UCSD-AML1 (cell line): Measurements from ENCODE around the gene DNM3.

ENCODE experiments used
- DNase-seq: peaks from one replicate; lab custom pipeline; 2025; ENCODE audit not compliant: unreplicated experiment; lab: John Stamatoyannopoulos, UW

The DNM3 gene

GRCh38 chr1:172089768-172090510, 248.6 kb downstream of the DNM3 start:
- peak; percentile 41 for DNase-seq

DNA sequence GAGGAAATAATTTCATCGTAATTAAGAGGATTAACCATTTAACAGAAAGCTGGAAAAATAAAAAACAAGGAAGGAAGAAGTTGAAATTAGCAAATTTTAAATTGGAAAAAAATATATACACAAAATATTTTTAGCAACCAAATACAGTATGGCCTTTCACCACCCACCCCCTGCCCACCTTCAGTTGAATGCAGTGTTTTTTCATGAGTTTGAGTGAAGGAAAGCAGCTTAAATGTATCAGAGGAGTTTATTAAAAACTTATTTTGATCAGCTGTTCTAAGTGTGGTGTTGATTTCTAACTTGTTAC, 249.2 kb downstream of the DNM3 start:
- no peak for DNase-seq

DNA sequence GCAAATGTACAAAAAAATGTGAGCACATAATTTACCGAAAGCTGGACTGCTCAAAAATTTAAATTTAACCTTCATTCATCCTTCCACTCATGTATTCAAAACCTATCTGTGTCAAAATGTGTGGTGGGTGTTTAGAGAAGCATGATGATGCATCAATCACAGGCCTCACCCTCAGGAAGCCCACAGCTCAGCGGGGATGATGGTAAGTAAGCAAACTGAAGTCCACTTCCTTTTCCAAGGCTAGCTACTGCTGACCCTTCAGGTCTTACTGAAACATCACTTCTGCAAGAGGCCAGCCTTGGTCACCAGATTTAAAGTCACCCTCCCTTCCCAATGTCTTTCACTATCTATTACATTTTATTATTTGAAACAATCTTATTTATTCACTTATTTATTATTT, 254.5 kb downstream of the DNM3 start:
- no peak for DNase-seq

- no peak for DNase-seq
These were observed 263.9 kb downstream of the DNM3 start for GRCh38 chr1:172105230-172105629.

DNA sequence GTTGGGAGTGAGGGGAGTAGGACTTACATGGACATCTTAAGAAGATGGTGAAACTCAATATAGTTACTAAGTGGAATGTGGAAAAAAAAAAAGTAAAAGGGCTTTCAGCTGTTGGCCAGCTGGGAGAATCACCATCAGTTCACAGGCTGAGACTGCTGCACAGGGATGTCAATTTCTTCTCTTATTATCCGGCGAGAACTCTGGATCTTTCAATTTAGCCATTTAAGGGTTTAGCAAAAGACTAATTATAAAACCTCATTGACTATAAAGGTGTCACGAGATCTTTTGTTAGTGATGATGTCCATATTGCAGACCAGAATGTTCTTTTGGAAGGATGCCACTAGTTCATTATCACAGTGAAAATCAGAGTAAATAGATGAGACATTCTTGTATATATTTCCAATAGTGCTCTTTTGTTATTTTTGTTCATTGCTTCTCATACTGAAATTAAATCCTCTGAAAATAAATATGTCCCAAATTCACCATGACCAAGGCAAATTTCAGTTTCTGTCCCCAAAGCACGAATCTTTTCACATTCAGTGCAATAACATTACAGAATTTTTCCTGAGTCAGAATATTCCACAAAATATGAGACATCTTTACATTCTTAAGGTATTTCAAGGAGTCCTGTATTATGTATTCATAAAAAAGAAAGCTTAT, 266.1 kb downstream of the DNM3 start:
- DNase-seq = no peak

DNA sequence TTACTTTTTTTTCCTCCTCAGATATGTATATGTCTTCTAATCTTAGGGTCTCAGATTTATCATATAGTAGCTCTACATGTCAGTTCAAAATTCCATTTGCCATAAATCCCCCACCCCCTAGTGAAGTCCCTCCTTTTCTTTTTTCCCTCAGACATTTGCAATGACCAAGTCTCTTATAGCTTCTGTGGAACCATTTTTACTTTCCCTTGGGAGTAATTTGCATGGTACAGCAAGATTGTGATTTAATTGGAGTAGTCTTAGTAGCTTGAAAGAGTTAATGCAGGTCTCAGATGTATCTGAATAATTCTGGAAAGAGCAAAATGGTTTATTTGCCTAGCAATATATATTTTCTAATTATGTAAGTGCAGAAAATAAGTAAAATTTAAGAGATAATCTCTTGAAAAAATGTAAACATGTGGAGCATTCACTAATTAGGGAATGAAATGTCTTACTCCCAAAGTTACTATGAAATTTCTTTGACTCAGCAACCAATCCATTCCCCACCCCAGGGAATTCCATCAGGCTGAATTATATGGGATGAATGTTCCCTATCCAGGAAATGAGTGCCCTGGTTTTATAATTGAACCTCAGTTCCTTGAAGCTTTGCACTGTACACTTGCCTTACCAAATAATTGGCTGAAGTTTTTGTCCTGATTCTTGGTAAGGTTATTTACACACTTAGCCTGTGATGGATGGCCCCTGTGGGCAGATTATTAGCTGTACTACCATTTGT, 267.0 kb downstream of the DNM3 start:
- no peak for DNase-seq

GRCh38 chr1:172109359-172109758, 268.1 kb downstream of the DNM3 start:
- peak; percentile 31 for DNase-seq

GRCh38 chr1:172112576-172112975, 271.3 kb downstream of the DNM3 start:
- DNase-seq = no peak

DNA sequence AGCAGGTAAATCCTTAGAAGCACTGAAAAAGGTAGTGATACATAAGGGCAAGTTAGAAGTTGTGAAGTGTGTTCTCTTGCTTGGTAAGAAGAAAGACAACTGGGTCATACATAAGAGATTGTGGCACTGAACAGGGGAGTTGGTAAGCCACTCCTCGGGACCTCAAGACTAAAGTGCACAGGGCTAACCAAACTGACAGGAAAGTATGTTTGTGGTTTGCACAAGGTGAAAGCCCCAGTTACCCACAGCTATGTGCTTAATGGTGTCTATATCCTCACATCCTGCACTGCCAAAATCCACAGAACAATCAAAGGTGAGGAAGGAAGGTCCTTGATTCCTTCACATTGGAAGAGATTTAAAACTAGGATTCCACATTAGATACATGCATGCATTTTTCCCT, 276.5 kb downstream of the DNM3 start:
- no peak for DNase-seq

GRCh38 chr1:172118618-172119017, 277.3 kb downstream of the DNM3 start:
- DNase-seq = no peak

DNA sequence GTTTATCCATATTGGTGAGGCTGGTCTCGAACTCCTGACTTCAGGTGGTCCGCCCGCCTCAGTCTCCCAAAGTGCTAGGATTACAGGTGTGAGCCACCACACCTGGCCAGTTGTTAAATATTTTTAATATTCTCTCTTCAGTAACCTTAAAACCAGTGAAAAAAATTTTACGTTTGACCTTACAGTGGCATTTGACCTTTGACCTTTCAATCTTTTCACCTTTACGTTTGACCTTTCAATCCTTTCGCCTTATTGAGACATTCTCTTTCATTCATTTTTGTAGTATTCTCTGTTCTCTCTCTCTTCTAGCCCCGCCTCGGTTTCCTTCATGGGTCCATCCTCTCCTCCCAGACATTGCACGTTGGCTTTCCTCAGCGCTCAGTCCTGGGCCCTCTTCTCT, 277.9 kb downstream of the DNM3 start:
- DNase-seq = no peak

GRCh38 chr1:172120381-172120780, 279.1 kb downstream of the DNM3 start:
- no peak for DNase-seq

- DNase-seq = no peak
These were observed 279.9 kb downstream of the DNM3 start for GRCh38 chr1:172121081-172121717.

GRCh38 chr1:172122381-172122780, 281.1 kb downstream of the DNM3 start:
- no peak for DNase-seq

DNA sequence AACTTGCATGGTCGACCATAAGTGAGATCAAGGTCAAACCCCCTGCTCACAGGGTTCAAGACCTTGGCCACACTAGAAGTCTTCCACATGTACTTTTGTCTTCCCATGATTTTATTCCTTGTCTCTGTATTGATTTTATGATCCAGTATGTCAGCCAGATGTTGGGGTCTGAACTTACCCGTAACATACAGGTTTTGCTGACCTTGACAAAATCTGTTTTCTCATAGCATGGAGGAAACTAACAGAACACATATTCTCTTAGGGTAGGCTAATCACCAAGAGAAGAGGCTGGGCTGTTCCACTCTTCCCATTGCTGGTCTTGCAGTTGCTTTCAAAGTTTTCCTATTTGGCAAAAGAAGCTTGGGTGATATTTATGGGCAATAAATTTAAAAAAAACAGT, 284.0 kb downstream of the DNM3 start:
- DNase-seq = no peak

GRCh38 chr1:172125812-172126430, 284.6 kb downstream of the DNM3 start:
- no peak for DNase-seq

GRCh38 chr1:172132836-172133235, 291.5 kb downstream of the DNM3 start:
- no peak for DNase-seq

- DNase-seq = no peak
These were observed 292.9 kb downstream of the DNM3 start for GRCh38 chr1:172134087-172134731.

DNA sequence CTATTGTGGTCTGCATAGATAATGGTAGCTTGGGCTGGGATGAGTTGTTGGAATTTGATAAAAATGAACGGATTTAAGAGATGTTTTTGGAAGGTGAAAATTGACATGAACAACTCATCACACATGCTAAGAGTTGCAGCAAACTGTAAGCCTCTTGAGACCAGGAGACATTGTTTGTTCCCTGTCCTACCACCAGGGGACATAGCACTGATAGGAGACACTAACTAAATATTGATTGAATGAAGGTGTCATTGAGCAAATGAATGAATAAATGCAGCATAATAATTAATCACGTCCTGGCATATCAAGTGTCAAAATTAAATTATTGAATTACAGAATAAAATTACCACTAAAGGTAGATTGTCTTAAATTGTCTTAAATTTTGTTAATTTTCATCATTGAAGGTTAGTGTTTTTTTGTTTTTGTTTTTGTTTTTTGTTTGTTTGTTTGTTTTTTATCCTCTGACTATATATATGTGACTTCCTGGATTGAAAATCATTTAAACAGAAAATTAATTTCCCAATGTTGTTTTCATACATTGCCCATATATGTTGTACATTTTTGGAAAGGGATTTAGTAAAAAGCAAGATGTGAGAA, 293.9 kb downstream of the DNM3 start:
- no peak for DNase-seq

DNA sequence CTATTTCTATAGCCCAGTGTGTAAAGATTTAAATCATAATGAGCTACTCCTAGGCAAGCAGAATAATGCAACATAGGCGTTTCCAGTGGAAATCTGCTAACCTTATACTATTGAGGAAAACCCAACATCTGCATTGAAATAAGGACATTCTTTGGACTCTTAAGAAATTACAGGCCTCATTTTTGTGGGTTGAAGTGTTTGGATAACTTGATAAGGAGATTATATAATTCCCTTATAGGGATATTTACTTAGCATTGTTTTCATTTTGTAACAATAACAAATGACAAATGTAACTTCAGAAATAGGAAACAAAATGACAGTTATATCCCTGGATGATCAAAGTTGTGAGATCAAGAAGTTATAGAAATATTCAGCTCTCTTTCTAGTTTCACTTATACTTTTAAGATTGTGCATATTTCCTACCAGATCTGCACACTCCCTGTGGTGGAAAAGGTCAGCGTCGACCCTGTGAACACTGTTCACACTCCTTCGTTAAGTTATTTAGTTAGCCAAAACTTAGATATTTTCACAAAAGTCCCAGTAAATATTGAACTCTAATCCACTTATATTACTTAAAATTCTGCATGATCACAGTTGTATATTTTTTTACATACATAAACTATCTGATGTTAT, 294.8 kb downstream of the DNM3 start:
- no peak for DNase-seq
